Glomerular endothelial cell (primary cell): Measurements from ENCODE around the gene UBE2F. TPM values are rescaled to one million over a fixed set of nuclear protein-coding genes. Genes with fewer than 3 reads are reported as not detected.

Source experiments
- DNase-seq: peaks from one replicate; pipeline ENCODE4 v3.0.0-alpha.2; 2011; ENCODE audit warnings: low read depth, low spot score; ENCODE audit errors: extremely low read depth
- total RNA-seq: library from RNA; depleted of rRNA; stranded (reverse); fragments of >200 nt; gene quantifications from 2 replicates; pipeline ENCODE4 v1.2.3, GENCODE V29; 2015

UBE2F gene, protein sequence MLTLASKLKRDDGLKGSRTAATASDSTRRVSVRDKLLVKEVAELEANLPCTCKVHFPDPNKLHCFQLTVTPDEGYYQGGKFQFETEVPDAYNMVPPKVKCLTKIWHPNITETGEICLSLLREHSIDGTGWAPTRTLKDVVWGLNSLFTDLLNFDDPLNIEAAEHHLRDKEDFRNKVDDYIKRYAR
- total RNA-seq: 93.0 and 99.7 TPM in 2 replicates

DNA sequence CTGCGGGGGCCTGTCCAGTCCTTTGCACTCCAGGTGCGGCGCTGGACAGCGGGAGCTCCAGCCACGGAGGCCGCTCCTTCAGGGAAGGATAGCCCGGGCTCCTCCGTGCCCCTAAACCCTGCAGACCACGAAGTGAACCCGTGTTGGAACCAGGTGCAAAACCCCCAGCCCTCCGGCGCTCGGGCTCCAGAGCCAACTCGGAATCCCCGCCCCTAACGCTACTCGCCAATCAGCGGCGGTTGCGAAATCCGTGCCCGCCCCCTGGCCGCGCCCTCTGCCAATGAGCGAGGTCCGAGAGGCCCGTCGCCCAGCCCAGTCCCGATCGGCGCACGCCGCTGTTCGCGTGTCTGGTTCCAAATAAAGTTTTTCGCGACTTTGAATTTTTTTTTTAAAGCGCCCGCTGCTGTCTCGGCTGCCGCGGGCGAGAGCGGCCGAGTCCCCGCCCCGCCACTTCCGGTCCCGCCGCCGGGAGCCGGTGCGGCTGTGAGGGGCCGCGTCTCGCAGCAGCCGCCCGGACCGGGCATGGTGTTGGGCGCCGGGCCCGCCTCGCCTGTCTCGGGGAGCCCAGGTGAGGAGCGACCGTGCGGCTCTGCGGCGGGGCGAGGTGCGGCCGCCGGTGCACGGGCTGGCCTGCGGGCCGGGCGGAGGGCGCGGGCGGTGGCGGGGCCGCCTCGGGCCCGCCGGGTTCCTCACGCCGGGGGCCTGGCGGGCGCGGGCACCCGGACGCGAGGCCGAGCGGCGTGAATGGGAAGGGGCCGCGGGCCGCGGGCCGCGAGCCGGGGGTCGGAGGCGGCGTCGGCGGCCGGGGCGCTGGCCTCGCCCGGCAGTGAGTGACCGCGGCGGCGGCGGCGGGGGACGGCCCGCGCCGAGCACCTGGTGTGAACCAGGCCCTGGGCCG, at the start of gene UBE2F:
Gene UBE2F, plus strand, starts transcription at position 450 of the 898 bp plus-strand sequence. CDS start 6,094 bp downstream, outside the sequence.
- peak; percentile 60 for DNase-seq

DNA sequence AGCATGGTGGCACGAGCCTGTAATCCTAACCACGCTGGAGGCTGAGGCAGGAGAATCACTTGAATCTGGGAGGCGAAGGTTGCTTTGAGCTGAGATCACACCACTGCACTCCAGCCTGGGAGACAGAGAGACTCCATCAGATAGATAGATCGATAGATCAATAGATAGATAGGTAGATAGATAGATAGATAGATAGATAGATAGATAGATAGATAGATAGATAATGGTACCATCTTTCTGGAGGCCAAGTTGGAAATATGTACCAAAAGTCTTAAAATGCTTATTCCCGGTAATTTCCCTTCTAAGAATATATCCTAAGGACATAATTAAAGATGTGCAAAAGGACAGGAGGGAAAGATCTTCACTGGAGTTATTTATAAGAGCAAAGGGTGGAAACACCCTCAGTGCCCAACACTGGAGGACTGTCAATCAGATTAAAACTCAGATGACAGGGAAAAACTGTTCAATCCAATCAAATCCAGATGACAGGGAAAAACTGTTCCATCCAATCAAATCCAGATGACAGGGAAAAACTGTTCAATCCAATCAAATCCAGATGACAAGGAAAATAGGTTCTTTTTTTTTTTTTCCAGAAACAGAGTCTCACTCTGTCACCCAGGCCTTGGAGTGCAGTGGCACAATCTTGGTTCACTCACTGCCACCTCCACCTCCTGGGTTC, 49.0 kb upstream of the UBE2F start:
- DNase-seq: no peak

DNA sequence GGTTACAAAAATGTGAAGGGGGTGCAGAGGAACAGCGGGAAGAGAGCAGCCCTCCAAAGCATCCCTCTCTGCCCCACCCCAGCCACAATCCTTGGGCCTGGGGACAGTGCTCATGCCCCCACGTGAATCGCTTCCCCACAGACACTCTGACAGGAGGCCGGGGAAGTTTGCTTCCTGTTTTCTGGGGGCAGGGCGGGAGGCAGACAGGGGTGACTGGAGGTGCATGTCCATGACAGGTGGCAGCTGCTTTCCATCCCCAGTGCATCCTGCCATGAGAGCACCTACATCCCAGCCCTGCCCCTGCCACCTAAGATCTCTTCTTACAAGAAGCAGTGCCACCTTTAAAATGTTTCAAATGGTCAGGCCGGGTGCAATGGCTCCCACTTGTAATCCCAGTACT, 47.2 kb upstream of the UBE2F start:
- DNase-seq: no peak

DNA sequence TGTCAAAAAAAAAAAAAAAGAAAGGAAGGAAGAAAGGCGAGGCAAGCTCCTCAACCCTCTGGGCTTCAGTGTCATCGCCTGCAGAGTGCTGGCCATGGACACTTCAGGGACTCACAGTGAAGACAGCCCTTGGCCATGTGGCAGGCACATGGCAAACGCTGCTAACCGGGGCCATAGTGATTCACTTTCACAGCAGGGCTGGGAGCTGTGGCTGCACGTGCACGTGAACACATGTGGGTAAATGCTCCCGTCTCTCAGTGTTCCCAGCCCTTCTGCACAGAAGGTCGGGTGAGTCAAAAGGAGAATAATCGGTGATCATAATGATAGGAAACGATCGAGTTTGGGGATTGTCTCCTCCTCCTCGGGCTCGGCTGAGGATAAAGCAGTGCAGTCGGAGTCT, 46.1 kb upstream of the UBE2F start:
- no peak for DNase-seq

DNA sequence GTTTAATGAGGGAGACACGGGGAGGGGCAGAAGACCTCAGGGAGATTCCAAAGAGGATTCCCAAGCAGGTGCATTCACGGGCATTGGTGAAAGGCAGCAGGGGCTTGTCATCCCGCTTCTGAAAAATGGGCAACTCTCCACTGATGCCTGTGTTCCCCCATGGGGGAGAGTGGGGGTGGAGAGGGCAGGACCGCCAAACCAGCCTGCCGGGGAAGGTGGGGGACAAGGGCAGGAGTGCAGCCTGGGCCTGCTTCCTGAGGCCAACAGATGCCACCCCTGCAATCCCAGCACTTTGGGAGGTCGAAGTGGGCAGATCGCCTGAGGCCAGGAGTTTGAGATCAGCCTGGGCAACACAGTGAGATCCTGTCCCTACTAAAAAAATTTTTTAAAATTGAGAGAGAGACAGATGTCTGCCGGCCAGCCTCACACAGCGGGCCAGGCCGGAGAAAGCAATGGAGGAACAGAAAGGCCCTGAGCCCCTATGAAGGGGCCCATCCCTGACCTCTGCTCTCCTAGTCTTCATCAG, 44.8 kb upstream of the UBE2F start:
- no peak for DNase-seq

DNA sequence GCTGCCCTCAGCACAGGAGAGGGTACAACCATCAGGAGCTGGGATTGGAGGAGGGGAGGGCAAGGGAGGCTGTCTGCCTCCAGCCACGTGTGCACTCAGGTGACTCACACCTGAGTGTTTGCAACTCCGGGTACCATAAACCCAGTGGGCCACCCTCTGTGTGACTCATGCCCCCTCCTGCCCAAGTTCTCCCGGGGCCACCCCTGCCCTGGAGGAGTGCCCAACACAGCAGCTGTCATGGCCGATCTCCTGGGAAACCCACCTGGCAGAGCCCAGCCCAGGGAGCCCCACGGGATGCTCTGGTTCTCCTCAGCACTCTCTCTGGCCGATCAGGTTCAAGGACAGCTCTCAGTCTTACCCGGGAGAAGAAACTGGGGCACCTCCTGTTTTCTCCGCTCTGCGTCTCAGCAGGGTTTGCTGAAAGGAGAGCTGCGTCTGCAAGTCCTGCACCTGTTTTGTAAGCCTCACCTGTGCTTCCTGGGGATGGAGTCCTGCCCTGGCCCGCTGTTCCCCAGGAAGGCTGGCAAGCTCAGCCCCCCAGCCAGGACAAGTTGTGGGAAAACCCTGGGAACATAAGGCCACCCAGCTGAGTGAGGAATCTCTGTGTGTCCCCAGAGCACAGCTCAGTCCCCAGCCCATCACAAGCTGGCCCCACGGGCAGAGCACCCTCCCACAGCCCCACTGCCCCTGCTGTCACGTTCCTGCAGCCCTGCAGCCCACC, 44.0 kb upstream of the UBE2F start:
- no peak for DNase-seq

DNA sequence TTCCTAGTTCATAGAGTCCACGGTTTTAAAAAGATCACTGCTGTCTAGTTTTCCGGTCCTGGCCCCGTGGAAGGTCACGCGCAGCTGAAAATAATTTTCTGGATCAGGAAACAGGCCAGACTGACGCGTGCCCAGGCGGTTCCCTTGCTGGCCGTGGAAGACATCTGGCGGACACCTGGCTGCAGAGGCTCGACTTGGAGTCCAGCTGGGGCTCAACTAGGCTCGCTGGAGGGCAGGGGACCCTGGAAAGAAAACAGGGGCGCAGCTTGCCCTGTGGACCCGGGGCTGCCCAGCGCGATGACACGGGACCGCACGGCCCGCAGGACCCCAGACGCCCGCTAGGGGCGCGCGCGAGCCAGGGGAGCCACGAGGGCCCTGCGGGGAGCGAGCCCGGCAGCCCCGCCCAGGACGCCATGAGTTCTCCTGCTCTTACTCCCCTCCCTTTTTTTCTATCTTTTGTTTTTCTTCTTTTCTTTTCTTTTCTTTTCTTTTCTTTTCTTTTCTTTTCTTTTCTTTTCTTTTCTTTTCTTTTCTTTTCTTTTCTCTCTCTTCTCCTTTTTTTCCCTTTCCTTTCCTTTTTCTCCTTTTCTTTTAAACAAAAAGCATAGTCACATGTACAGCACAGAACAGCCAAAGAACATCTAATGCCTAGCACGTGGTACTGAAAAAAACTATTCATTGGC, 43.2 kb upstream of the UBE2F start:
- DNase-seq: no peak

DNA sequence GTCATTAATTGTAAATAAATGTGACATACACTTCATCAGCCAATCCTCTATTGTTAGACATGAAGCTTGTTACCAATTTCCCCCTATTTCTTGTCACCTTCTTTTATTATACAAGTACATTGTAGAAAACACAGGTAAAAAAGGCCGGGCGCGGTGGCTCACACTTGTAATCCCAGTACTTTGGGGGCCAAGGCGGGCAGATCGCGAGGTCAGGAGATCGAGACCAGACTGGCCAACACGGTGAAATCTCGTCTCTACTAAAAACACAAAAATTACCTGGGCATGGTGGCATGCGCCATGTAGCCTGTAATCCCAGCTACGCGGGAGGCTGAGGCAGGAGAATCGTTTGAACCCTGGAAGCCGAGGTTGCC, 42.7 kb upstream of the UBE2F start:
- DNase-seq: no peak

DNA sequence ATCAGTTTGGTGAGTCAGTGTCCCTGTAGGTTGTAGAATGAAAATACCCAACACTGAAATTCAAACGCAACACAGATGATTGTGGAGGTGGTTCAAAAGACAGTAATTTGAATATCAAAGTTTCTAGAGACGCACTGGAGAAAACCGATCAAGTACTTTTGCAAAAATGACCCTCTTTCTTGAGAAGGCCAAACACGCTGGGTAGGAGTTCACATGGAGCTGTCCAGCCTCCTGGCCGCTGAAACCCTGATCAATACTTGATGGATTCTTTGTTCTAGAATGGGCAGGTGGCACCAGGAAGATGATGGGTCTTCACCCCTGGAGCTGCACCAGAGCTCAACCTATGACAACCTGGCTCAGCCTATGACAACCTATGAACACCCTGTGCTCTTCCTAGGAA, 39.7 kb upstream of the UBE2F start:
- DNase-seq: no peak

DNA sequence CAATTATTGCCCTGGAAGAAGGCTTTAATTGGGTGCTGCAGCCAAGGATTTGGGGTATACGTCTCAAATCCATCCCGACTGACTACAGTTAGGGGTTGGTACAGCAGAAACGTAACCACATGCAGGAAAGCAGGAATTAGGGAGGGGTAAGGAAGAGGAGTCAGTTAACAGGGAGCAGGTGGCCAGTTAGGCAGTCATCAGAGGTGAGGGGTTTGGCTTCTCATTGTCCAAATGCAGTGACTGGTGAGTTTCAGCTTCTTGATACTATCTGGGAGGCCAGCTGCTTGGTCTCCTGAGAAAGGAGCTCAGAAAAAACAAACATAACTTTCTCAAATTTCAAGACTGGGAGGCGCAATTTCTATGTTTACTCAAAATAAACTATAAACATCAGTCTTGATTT, 38.8 kb upstream of the UBE2F start:
- DNase-seq: no peak

DNA sequence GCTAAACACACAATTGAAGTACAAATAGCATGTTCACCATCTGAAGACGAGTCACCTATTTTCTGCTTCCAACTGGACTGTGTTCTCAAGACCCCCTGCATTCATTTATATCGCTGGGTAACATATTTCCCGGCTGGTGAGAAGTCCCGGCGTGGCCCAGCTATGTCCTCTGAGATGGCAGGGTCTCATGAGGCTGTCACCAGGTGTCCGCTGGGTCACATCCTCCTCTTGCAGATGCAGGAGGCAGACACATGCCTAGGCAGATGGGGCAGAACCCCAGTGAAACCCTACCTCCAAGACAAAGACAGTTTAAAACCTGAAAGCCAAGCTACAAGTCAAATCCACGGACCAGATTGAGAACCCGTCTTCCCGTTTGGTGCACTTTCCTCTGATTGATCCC, 36.8 kb upstream of the UBE2F start:
- no peak for DNase-seq

DNA sequence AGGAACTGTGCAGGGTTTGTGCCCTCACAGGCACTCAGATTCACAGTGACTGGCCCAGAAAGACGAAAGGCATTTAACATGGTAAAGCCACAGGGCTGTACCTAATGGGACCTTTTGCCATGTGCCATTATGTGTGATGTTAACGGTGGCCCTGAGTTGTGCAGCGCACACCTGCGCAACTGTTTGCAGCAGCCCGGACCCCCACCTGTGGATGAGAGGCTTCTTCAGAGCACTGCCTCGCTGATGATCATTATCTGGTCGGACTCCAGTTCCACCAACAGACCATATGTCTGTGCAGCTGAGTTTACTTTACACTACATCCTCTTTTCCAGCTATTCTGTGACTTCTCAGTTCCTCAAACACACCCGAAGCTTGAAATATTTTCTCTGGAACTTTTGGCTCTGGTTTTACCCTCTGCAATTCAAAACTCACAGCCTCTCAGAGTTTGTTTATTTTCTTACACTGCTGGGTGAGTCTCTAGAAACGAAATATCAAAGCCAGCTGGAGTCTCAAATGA, 35.6 kb upstream of the UBE2F start:
- DNase-seq: no peak

DNA sequence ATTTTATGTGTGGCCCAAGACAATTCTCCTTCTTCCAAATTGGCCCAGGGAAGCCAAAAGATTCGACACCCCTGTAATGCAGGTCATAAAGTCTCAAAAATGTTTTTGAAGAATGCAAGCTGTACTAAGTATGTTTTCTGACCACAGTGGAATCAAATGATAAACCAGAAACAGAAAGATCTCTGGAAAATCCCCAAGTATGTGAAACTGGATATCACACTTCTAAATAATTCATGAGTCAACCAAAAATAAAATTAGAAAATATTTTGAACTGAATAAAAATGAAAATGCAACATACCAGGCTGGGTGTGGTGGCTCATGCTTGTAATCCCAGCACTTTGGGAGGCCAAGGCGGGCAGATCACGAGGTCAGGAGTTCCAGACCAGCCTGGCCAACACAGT, 34.1 kb upstream of the UBE2F start:
- no peak for DNase-seq

DNA sequence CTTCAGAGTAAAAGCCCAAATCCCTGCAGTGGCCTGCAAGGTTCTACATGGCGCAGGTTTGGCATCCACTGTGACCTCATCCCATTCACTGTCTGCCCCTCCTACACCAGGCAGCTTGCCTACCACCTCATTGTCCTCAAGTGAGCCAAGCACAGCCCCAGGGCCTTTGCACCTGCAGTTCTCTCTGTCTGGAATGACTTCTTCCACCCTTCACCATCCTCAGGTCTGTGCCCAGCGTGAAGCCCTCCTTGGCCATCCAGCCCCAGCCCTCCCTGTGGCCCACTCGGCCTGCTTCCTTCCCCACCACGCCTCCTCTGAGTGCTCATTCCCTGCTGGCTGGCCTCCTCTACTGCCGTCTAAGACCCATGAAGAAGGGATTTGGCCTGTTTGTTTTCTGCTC, 32.6 kb upstream of the UBE2F start:
- no peak for DNase-seq

DNA sequence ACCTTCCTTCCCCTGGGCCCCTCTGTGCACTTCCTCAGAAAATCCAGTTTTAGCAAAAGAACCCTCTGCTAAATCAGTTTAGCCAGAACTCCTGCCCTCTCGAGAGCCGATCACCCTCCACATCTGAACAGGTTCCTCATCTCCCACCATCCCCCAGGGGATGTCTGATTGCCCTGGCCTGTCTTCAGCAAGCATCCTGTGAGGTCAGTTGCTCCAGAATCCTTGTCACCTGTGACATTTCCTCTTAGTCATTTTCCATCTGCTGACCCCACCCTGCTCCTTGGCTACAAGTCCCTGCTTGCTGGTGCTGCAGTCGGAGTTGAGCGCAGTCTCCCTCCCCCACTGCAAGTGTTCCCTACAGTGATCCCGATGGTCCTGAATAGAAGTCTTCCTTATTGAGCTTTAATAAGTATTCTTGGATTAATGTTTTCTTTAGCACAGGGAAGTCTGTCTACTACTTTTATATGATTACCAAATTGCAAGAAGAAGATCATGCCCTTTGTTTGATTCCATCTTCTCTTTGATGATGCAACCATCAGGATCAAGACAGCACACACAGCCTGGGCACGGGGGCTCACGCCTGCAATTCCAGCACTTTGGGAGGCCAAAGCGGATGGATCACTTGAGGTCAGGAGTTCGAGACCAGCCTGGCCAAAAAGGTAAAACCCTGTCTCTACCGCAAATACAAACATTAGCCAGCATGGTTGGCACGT, 30.9 kb upstream of the UBE2F start:
- no peak for DNase-seq

DNA sequence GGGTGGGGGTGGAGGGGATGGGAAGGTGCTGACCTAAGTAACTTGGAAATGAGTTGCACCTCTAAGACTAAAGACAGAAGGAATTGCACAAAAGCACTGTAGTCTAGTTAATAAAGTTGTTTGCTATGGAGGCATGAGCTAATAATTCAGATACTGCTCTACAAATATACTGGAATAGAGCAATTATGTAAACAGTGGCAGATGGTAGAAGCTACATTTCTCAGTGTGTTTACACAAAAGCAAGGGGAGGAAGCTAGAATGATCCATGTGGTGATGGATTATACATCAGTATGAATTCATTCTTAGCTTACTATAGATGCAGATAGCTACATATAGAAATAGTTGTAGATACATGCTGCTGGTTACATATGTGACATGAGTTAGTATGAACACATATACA, 27.6 kb upstream of the UBE2F start:
- DNase-seq: no peak

DNA sequence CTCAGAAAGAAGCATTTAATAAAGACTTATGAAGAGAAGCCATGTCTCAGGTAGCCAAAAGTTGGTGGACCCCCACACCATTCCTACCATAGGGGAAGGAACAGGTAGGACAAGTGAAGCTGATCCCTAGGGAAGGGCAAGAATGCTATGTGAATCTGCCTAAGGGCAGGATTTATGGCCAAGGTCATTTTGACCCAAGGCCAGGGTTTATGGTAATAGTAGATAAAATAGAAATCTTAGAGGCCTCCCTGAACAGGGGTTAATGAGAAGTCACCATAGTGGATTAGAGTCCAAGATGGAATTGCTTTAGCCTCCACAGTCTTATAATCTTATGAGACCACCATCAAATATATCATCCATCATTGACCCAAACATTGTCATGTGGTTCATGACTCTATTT, 26.0 kb upstream of the UBE2F start:
- DNase-seq: no peak

DNA sequence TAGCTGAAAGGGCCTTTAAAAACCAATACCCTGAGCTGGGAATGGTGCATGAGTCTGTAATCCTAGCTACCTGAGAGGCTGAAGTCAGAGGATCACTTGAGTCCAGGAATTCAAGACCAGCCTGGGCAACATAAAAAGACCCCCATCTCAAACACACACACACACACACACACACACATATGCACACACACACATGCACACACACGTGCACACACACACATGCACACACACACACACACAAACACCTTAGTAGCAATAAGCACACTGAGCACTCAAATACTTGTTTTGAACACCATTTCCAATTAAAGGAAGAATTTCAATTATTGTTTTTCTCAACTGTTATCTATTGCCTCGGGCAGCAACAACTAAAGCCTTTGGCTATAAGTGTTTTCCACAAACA, 25.6 kb upstream of the UBE2F start:
- no peak for DNase-seq

DNA sequence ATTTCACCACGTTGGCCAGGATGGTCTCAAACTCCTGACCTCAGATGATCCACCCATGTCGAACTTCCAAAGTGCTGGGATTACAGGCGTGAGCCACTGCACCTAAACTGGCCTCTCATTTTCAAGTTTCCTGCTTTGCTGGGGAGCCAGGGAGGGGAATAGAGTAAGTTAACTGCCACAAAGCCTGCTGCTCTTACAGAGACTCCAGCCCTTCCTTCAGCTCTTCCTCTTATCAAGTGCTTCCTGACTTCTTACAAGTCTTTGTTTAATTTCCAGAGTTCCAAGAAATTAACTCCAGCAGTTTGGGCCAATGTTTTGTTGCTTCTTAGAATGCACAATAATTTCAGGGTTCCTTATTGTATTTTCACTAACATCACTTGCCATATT, 24.3 kb upstream of the UBE2F start:
- no peak for DNase-seq
